OCI-LY7 (cell line): ENCODE results near the gene GPR89A. TPM values are rescaled to one million over a fixed set of nuclear protein-coding genes. Genes with fewer than 3 reads are reported as not detected.

ENCODE experiments used
- BruUV-seq: library from RNA; stranded (reverse); fragments of 400-500 nt; replicated peaks from 2 replicates; lab custom pipeline; 2021; lab: Mats Ljungman, UMichigan
- CTCF ChIA-PET: fragments of 300-600 bp; sonication (Branson Sonifier 250); formaldehyde crosslinking; loops from one replicate; lab custom pipeline; 2022; ENCODE audit warnings: antibody characterized with exemption; ENCODE audit not compliant: unreplicated experiment; lab: Charles Lee
- POLR2A ChIA-PET: fragments of 300-600 bp; sonication (Branson Sonifier 250); formaldehyde crosslinking; loops from one replicate; lab custom pipeline; 2022; ENCODE audit warnings: antibody characterized with exemption; lab: Charles Lee
- DNase-seq: peaks from one replicate; pipeline ENCODE4 v3.0.0-alpha.2; 2015; ENCODE audit warnings: low spot score
- H2AFZ ChIP-seq: fragments of 200-600 bp; sonication (generic), shearing (Covaris generic); 2 replicates; pipeline ENCODE4 v1.6.1; 2014; ENCODE audit warnings: mild to moderate bottlenecking, antibody characterized with exemption, low read length, moderate library complexity
- H3K27ac ChIP-seq: fragments of 200-600 bp; sonication (generic); 2 replicates; pipeline ENCODE4 v1.5.1; 2014; ENCODE audit warnings: mixed run types, low read depth, mild to moderate bottlenecking, moderate library complexity, low read length, inconsistent platforms; ENCODE audit not compliant: poor library complexity, severe bottlenecking
- H3K36me3 ChIP-seq: fragments of 200-600 bp; sonication (generic); 2 replicates; pipeline ENCODE4 v1.6.1; 2014; ENCODE audit warnings: mild to moderate bottlenecking, antibody characterized with exemption, low read length, moderate library complexity, mixed read lengths; ENCODE audit not compliant: insufficient read depth
- H3K4me1 ChIP-seq: fragments of 200-600 bp; sonication (generic); 2 replicates; pipeline ENCODE4 v1.5.1; 2014; ENCODE audit warnings: mild to moderate bottlenecking, low read length; ENCODE audit not compliant: insufficient read depth, poor library complexity, severe bottlenecking
- H3K4me2 ChIP-seq: fragments of 200-600 bp; sonication (generic); 2 replicates; pipeline ENCODE4 v1.6.1; 2014; ENCODE audit warnings: mild to moderate bottlenecking, low read length
- H3K4me3 ChIP-seq: fragments of 200-600 bp; sonication (generic); 2 replicates; pipeline ENCODE4 v1.5.1; 2014; ENCODE audit warnings: mild to moderate bottlenecking, low read depth, low read length; ENCODE audit not compliant: poor library complexity, severe bottlenecking
- H3K79me2 ChIP-seq: fragments of 200-600 bp; sonication (generic); 2 replicates; pipeline ENCODE4 v1.6.1; 2016; ENCODE audit warnings: low read depth, mild to moderate bottlenecking, low read length, moderate library complexity, mixed read lengths; ENCODE audit not compliant: insufficient read depth
- H3K9me2 ChIP-seq: fragments of 200-600 bp; sonication (generic); 2 replicates; pipeline ENCODE4 v1.6.1; 2016; ENCODE audit warnings: mild to moderate bottlenecking, low read length, mixed read lengths; ENCODE audit not compliant: insufficient read depth
- H3K9me3 ChIP-seq: fragments of 200-600 bp; sonication (generic); 2 replicates; pipeline ENCODE4 v1.6.1; 2014; ENCODE audit warnings: mild to moderate bottlenecking, mixed run types, low read length, mixed read lengths
- H4K20me1 ChIP-seq: fragments of 200-600 bp; sonication (generic); 2 replicates; pipeline ENCODE4 v1.6.1; 2014; ENCODE audit warnings: mild to moderate bottlenecking, antibody characterized with exemption, low read length, moderate library complexity, mixed read lengths; ENCODE audit not compliant: insufficient read depth
- EZH2phosphoT487 ChIP-seq: fragments of 200-600 bp; sonication (generic); IDR thresholded peaks from 2 replicates; pipeline ENCODE4 v1.6.1; 2018; ENCODE audit warnings: low read depth, borderline replicate concordance, mild to moderate bottlenecking, mixed run types, antibody characterized with exemption, low read length, moderate library complexity, mixed read lengths
- intact Hi-C: fragments of 100-400 bp; cut with micrococcal nuclease; formaldehyde crosslinking; loops from one replicate; pipeline ENCODE4 v1.10.0; 2022; ENCODE audit not compliant: unreplicated experiment
- total RNA-seq, 2 experiments: library from RNA; depleted of rRNA in 1 of 2; stranded (reverse); fragments of >200 nt in 1 of 2; shearing (Covaris generic) in 1 of 2; gene quantifications; 2 replicates each; pipeline ENCODE4 v1.2.3, GENCODE V29; 2014 to 2022
- TF ChIP-seq, protein P1 (sequence below): fragments of 200-600 bp; sonication (generic); conservative IDR thresholded peaks from 2 replicates; pipeline ENCODE4 v1.5.1; 2014; ENCODE audit warnings: mild to moderate bottlenecking, antibody characterized with exemption, low read length, moderate library complexity, mixed read lengths

GPR89A gene
- total RNA-seq, 2 experiments from 2014 or later, result 31.7 to 36.4 TPM

- Histone ChIP-seq H3K27ac (no peak overlapping the region), H3K9me3 (no peaks in the 10 kb centered on the region), H3K9me2 (no peaks in the 10 kb centered on the region), H3K4me2 (no peak overlapping the region), H2AFZ (no peak overlapping the region), H4K20me1 (no peaks in the 10 kb centered on the region), H3K4me3 (no peak overlapping the region), H3K79me2 (no peaks in the 10 kb centered on the region), H3K36me3 (no peaks in the 10 kb centered on the region), H3K4me1 (no peaks in the 10 kb centered on the region)
- intact Hi-C loops, result loop anchor here (10.0 kb wide), 1 partner anchor 46 kb away; no protein-coding TSS in a partner anchor
- BruUV-seq, result no TSS peak
- POLR2A ChIA-PET, result no interaction called here
- TF ChIP-seq, protein P1, sequence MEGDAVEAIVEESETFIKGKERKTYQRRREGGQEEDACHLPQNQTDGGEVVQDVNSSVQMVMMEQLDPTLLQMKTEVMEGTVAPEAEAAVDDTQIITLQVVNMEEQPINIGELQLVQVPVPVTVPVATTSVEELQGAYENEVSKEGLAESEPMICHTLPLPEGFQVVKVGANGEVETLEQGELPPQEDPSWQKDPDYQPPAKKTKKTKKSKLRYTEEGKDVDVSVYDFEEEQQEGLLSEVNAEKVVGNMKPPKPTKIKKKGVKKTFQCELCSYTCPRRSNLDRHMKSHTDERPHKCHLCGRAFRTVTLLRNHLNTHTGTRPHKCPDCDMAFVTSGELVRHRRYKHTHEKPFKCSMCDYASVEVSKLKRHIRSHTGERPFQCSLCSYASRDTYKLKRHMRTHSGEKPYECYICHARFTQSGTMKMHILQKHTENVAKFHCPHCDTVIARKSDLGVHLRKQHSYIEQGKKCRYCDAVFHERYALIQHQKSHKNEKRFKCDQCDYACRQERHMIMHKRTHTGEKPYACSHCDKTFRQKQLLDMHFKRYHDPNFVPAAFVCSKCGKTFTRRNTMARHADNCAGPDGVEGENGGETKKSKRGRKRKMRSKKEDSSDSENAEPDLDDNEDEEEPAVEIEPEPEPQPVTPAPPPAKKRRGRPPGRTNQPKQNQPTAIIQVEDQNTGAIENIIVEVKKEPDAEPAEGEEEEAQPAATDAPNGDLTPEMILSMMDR, result no peak
- TF ChIP-seq EZH2phosphoT487, result no peak
- no peak for DNase-seq
- CTCF ChIA-PET, result no interaction called here
Observed at GRCh38 chr1:145688328-145688727, 80.5 kb downstream of the GPR89A start.

DNA sequence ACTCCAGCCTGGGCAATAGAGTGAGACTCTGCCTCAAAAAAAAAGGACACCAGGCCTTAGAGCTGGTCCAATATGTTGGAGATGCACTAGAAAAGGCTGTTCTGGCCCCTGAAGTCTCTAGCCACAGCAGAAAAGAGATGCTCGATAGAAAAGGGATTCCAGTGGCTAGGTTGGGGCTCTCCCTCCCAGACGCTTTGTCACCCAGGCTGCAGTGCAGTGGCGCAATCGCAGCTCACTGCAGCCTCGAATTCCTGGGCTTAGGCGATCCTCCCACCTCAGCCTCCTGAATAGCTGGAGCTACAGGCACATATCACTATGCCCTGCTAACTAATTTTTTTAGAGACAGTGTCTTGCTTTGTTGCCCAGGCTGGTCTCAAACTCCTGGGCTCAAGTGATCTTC is 81.1 kb downstream of the GPR89A start:
- BruUV-seq, result no TSS peak
- POLR2A ChIA-PET, result no interaction called here
- Histone ChIP-seq H3K4me3 (no peak overlapping the region), H2AFZ (no peak overlapping the region), H3K4me1 (no peaks in the 10 kb centered on the region), H4K20me1 (no peaks in the 10 kb centered on the region), H3K36me3 (no peaks in the 10 kb centered on the region), H3K9me2 (no peaks in the 10 kb centered on the region), H3K27ac (no peak overlapping the region), H3K79me2 (no peaks in the 10 kb centered on the region), H3K4me2 (no peak overlapping the region), H3K9me3 (no peaks in the 10 kb centered on the region)
- CTCF ChIA-PET, result no interaction called here
- no peak for TF ChIP-seq EZH2phosphoT487
- TF ChIP-seq, protein P1, result no peak
- intact Hi-C loops, result loop anchor here (10.0 kb wide), 1 partner anchor 46 kb away; no protein-coding TSS in a partner anchor
- no peak for DNase-seq

- H3K27ac ChIP-seq, result no peak overlapping the region
- POLR2A ChIA-PET, result no interaction called here
Observed at GRCh38 chr1:145689922-145690321, 82.1 kb downstream of the GPR89A start.

More at GRCh38 chr1:145689922-145690321, 82.1 kb downstream of the GPR89A start:
- no peaks in the 10 kb centered on the region for H3K9me3 ChIP-seq
- H3K4me3 ChIP-seq, result no peak overlapping the region
- no peaks in the 10 kb centered on the region for H3K4me1 ChIP-seq
- DNase-seq, result no peak
- CTCF ChIA-PET, result no interaction called here
- H3K9me2 ChIP-seq, result no peaks in the 10 kb centered on the region
- no peaks in the 10 kb centered on the region for H4K20me1 ChIP-seq
- intact Hi-C loops, result loop anchor here (10.0 kb wide), 1 partner anchor 45 kb away; no protein-coding TSS in a partner anchor
- H3K79me2 ChIP-seq, result no peaks in the 10 kb centered on the region
- no peaks in the 10 kb centered on the region for H3K36me3 ChIP-seq
- no TSS peak for BruUV-seq
- no peak overlapping the region for H2AFZ ChIP-seq
- no peak overlapping the region for H3K4me2 ChIP-seq
- TF ChIP-seq EZH2phosphoT487, result no peak
- TF ChIP-seq, protein P1, result no peak
